ENCODE data around the gene ATG10.
"Not testable (repeated sequence)": the region's sequence is repeated elsewhere in the genome, so short reads cannot be mapped to it uniquely, and the experiment has no call there.

The ATG10 gene

DNA sequence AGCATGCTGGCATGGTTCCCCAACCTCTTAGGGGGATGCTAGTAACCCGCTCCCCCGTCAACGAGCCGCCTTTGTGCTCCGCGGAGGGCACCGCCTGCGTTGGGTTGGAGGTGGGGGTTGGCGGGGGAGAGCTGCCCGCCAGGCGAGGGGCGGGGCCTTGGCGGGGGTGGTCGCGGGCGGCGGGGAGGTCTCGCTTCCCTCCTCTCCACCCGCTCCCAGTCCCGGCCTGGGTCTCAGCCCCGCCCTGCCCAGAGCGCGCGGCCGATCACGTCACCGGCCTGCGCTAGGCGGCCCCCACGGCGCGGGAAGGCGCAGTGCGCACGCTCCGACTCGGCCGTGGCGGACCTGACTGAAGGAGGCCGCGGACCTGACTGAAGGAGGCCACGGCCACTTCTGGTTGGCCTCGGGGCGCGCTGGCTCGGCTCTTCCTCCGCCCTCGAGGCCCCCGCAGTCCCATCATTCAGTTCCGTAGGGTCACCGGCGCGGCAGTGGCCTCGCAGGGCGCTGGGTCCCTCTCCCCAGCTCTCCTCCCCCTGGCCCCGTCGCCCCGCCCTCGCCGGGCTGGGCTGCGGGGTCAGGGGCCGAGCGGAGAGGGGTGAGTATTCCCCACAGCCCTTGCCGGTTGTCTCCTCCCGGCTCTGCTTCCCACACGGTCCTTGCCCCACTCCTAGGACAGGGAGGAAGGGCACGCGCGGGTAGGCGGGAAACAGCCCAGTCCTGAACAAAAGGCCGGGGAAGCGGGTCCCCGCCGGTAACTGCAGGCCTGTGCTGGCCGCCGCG, at the start of gene ATG10:
Gene ATG10, plus strand, starts transcription at position 312 of the 780 bp plus-strand sequence. CDS start 15,548 bp downstream, outside the sequence.
- in situ Hi-C loops (cut with MboI; ENCODE audit: low sequenced_read_pairs), result no loop called here

DNA sequence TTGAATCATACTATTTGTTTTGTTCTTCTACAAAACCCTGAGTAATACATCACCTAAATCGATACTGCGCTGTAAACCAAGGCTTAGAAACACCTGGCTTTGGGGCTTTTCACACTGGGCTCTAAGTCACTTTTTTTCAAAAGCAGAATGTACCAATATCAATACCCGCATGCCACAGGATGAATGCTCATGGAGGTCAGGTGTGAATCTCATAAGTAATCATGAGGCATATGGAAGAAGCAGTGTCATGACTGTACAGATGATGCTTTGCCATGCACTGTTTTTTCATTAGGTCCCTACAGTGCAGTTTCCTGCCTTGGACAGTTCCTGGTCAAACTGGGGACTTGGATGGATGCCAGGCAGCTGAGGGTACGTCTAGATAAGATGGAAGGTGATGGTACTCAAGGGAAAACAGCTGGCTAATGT, 49.0 kb upstream of the ATG10 start:
- in situ Hi-C loops (cut with MboI; ENCODE audit: low sequenced_read_pairs), result no loop called here

DNA sequence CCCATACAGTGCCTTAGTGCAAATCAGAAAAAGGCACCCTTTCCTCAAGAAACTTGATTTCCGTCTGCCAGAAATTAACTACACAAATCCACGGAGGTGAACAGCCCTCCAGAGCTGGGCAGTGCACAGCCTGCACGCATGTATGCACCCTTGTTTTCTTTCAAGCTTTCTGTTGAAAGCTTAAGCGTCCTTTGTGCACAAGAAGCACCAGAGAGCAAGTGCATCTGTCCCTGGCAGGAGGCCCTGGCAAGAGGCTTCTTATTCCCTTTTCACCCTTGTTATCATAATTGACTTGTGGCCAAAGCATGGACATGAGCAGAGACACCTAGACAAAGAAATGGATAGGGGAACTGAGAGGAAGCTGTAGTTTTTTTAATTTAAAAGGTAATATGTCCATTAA, 47.4 kb upstream of the ATG10 start:
- in situ Hi-C loops (cut with MboI; ENCODE audit: low sequenced_read_pairs), result no loop called here

DNA sequence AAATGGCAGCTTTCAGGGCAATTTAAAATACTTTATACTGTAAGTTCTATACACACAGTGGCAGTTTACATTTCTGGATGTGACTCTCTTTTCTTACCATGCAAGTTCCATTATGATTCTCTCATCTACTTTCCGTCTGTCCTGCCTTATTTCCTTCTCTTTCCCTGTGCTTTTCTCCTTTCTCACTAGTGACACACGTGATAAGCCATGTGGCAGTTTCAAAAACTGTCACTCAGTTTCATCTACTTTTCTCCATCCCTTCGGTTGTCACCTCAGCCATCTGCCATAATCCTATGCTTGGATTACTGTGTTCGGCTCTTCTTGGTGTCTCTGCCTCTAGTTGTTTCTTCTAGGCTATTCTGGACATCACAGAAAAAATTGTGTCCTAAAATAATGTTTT, 46.8 kb upstream of the ATG10 start:
- in situ Hi-C loops (cut with MboI; ENCODE audit: low sequenced_read_pairs), result no loop called here

DNA sequence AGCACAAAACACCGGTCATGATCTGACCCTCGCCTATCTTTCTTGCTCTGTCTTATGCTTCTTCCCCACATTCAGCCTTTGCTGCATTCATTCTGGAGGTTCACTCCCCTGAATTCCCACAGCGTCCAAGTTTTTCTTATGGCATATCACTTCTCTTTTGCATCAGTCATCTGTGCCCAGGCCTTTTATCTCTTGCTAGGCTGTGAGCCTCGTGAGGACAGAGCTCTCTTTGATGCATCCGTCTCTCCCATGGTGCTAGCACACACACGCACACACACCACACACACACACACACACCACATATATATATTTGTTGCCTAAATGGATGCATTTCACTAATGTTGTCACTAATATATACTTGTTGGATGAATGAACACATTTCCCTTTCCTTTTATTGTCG, 45.8 kb upstream of the ATG10 start:
- in situ Hi-C loops (cut with MboI; ENCODE audit: low sequenced_read_pairs), result no loop called here

DNA sequence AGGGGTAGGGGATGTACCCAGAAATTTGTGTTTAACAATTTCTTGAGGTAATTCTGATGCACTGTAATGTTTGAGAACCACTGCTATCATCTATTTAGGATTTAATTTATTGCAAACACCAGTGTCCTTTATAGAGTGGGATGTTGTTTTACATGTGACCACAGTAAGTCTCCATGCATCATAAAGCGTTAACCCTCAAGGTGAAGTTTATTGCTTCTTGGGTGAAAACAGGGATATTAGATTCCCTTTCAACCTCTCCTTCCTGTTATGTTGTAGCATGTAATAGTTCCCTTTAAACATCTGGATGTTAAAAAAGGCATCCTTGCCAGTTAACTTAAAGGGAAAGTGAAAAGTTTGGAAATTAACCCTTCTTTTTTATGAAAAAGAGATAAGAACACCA, 35.8 kb upstream of the ATG10 start:
- in situ Hi-C loops (cut with MboI; ENCODE audit: low sequenced_read_pairs), result no loop called here

DNA sequence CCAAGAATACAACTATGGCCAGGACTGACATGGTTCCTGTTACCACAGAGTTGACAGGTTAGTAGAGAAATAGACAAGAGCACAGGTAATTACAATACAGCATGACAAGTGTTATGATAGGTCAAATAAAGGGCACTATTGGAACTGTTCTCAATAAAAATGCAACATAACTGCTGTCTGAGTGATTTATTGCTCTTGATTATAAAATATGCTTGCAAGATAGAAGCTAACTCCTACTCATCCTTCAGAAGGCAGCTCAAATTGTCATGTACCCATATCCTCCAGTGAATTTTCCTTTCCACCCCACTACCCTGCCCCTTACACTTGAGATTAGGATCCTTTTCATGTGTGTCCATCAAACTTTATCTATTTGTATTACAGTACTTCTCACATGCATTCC, 35.1 kb upstream of the ATG10 start:
- in situ Hi-C loops (cut with MboI; ENCODE audit: low sequenced_read_pairs), result no loop called here

DNA sequence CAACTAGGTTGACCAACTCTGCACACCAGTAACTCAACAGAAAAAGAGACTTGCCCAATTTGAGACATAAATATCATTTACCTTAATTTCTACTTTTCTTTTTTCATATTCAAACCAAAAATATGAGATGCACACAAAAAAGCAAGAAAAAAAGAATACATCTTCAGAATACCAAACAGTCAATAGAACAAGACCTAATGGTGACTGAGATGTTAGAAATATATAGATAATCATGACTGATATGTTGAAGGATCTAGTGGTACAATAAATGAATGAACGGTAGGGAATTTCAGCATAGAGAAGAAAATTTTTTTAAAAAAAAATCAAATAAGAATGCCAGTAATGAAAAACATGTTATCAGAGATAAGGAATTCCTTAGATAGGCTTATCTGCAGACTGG, 29.1 kb upstream of the ATG10 start:
- in situ Hi-C loops (cut with MboI; ENCODE audit: low sequenced_read_pairs), result no loop called here

DNA sequence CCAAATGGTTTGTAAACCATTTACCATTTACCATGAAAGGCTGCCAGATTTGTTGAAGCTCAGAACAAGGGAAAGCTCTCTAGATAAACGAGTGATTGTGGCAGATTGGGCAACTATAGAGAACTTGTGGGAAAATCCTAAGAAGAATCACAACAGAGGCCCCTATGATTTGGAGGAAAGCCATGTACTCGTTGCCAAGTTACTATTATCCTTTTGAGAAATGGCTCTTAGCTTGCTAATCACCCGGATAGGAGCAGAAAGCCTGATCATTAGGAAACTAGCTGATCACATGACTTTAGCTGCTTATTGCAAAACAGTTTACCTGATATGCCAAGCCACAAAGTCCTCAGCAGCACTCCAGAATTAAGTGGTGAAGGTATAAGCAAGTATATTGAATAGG, 23.5 kb upstream of the ATG10 start:
- in situ Hi-C loops (cut with MboI; ENCODE audit: low sequenced_read_pairs), result no loop called here

DNA sequence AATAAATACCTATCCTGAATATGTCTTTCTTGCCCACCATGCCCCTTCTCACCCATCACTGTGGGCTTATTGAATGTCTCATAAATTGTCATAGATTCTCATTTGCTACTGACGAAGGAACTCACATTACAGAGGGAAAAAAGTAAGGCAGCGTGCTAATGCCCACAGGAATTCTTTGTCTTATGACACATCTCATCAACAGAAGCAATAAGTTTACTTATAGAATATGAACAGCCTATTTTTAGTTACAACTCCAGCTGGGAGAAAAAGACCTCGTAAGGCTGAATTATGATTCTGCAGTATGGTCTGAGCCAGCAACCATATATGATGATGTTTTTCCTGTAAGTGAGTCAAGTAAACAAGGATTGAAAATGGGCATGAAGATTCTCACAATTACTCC, 22.4 kb upstream of the ATG10 start:
- in situ Hi-C loops (cut with MboI; ENCODE audit: low sequenced_read_pairs), result no loop called here

DNA sequence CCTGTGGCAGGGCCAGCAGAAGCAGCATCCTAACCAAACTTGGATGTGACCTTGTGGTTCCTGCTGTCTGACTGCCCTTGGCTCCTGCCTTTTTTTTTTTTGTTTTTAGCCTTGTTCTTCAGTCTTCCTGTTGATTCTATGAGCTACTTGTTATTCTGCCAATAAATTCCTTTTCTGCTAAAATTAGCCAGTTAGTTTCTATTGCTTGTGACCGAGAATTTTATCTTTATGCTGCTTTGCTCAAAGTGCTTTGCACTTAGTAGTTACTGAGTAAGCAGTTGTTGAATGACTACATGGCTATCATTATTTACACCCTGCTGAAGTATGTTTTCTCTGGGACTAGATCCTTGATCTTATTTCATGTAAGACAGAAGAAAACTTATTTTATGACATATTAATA, 20.8 kb upstream of the ATG10 start:
- in situ Hi-C loops (cut with MboI; ENCODE audit: low sequenced_read_pairs), result no loop called here

DNA sequence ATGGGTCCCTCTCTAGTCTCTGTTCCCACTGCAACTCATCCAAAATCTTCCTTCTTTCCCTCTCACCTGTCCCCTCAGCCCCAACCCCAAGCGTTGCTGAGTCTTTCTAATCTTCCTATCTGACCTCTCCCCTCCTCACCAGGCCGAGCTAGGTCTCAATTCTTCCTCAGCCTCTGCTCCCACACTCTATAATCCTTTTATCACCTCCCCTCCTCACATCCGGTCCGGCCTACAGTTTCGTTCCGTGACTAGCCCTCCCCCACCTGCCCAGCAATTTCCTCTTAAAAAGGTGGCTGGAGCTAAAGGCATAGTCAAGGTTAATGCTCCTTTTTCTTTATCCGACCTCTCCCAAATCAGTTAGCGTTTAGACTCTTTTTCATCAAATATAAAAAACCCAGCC, 17.0 kb upstream of the ATG10 start:
- in situ Hi-C loops (cut with MboI; ENCODE audit: low sequenced_read_pairs), result not testable (repeated sequence)

DNA sequence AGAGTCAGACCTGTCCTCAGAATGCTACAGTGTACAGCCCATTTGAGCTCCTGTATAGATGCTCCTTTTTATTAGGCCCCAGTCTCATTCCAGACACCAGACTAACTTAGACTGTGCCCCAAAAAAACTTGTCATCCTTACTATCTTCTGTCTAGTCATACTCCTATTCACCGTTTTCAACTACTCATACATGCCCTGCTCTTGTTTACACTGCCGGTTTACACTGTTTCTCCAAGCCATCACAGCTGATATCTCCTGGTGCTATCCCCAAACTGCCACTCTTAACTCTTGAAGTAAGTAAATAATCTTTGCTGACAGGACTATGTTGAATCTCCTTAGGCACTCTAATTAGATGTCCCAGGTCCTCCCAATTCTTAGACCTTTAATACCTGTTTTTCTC, 13.7 kb upstream of the ATG10 start:
- in situ Hi-C loops (cut with MboI; ENCODE audit: low sequenced_read_pairs), result not testable (repeated sequence)

DNA sequence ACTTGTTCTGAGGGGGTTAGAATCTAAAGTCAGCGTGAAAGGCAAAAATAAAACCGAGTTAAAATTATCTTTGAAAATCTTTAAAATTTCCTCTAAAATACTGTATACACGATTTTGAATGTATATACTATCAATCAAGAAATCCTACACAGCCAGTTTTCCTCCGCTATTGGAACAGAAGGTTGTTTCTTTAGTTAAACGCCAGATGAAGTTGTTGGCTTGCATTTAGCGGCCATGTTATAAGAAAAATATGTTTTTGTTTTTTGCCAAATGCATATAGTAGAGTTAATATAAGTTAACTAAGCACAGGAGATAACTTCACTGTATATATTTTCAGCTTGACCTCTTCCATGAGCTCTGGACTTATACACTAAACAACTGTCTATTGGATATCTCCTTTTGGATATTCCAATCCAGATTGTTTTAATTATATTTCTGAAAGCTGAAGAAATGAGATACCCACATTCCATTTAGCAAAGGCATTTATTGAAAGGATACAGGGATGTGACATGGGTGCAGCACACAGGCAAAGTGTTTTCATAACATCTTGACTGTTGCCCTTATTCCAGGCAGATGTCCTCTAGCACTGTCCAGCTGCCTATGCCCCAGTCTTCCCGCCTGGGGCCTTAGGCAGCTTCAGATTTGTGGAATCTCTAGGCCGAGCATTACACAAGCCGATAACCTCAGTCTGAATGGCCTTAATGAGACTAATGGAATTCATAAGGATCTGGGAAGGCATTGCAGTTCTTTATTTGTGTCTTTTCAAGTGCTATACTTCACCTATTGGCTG, 10.0 kb upstream of the ATG10 start:
- in situ Hi-C loops (cut with MboI; ENCODE audit: low sequenced_read_pairs), result no loop called here

DNA sequence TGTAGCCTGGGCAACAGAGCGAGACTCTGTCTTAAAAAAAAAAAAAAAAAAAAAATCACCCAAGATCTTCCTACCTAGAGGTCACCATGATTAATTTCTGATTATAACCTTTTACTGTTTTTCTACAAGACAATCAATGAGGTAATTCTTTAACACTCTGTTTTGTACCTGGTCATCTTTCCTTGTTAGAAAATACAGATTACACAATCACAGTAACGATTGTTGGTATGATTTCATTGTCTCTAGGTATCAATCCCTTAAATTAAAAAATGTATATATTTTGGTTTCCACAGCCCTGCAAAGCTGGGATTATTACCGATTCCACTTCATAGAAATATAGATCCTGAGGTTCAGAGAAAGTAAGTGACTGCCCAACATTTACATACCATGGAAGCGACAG, 8.3 kb upstream of the ATG10 start:
- in situ Hi-C loops (cut with MboI; ENCODE audit: low sequenced_read_pairs), result no loop called here

DNA sequence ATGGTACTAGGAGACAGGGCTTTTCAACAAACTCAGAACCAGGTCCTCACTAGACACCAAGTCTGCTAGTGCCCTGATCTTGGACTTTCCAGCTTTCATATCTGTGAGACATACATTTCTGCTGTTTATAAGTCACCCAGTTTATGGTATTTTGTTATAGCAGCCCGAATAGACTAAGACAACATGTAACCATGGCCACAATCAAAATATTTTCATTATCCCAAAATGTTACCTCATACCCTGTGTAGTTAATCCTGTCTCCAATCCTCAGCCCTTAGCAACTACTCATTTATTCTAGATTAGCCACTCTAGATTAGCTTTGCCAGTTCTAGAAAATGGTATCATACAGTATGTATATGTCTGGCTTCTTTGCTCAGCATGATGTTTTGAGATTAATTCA, 6.3 kb upstream of the ATG10 start:
- in situ Hi-C loops (cut with MboI; ENCODE audit: low sequenced_read_pairs), result no loop called here

DNA sequence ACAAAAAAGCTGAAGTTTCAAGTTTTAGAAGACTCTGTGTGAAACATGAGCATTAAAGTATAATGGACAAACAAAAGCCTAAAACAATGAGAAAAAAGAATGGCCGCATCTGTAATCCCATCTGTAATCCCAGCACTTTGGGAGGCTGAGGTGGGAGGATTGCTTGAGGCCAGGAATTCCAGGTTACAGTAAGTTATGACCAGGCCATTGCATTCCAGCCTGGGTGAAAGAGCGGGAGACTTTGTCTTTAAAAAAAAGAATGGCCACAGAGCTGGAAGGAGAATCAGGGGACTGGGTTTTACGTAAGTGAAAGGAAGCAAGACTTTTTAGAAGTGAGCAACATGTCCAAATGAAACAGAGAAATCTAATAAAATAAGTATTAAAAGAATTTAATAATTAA, 2.6 kb upstream of the ATG10 start:
- in situ Hi-C loops (cut with MboI; ENCODE audit: low sequenced_read_pairs), result no loop called here

DNA sequence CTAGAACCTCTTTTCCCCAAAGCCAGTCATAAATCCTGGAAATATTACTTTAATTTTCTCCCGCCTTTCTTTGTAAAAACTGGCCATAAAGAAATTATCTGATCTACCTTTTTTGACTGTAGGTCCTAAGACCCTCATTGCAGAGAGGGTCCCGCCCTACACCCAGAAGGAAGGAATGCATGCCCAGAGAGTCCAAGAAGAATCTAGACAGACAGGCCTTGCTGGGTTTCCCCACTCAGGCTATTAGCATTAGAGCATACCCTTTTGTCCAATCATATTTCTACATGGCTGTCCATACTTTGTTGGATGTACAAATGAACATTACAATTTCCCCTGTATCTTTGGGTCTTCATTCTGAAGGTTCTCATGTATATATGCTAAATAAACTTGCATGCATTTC, 1.9 kb upstream of the ATG10 start:
- in situ Hi-C loops (cut with MboI; ENCODE audit: low sequenced_read_pairs), result no loop called here

DNA sequence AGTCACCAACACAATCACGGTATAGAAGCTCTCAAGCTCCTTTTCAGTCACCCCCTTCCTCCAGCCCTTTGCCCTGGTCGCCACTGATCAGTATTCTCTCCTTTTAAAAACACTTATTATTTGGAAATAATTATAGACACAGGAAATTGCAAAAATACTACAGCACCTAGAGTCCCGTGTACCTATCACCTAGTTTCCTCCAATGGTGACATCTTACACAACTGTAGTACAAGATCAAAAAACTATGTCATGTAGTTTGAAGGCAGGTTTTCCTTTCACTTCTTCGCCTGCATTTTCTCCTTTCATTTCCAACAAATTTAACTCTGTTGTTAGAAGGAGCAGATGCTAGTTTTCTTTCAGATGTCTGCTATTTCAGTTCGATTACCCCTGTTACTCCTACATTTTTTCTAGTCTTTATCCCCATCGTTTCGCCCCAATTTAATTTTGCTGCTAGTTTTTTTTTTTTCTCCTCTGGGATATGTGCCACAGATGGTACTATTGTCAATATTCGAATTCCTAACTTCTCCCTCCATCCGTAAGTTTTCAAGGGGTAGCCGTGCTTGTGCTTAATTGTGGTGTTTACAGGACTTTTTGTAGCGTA, 612 bp upstream of the ATG10 start:
- in situ Hi-C loops (cut with MboI; ENCODE audit: low sequenced_read_pairs), result no loop called here

DNA sequence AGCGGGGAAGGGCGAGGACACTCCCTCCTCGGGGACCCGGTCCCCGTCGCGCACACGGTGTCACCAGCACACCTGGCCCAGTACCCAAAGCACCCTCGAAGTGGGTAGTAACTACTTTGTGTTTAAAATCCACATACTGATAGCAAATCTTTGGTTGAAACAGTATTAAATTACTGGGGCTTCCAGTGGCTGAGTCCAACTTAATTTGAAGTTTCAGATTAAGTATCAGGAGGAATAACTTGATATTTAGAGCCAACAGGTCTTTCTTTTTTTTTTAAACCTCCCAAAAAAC, 615 bp downstream of the ATG10 start:
- in situ Hi-C loops (cut with MboI; ENCODE audit: low sequenced_read_pairs), result no loop called here

DNA sequence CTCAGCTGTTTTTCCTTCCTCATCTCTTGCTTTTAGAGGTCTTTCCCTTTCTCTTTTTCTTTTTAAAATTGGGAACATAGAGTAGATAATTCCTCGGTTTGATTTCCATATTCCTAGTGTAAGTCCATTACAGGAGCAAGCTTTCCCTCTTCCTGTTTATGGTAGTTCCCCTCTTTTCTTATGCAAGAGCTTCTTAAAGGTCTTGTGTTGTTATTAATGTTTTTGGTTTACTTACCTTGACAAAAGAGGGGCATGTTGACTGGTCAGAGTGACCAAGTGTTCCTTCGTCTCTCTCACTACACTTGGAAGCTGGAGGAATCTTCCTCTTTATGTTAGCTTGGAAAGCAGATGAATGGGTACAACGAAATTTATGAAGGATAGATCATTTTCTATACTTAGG, 8.3 kb downstream of the ATG10 start:
- in situ Hi-C loops (cut with MboI; ENCODE audit: low sequenced_read_pairs), result no loop called here

DNA sequence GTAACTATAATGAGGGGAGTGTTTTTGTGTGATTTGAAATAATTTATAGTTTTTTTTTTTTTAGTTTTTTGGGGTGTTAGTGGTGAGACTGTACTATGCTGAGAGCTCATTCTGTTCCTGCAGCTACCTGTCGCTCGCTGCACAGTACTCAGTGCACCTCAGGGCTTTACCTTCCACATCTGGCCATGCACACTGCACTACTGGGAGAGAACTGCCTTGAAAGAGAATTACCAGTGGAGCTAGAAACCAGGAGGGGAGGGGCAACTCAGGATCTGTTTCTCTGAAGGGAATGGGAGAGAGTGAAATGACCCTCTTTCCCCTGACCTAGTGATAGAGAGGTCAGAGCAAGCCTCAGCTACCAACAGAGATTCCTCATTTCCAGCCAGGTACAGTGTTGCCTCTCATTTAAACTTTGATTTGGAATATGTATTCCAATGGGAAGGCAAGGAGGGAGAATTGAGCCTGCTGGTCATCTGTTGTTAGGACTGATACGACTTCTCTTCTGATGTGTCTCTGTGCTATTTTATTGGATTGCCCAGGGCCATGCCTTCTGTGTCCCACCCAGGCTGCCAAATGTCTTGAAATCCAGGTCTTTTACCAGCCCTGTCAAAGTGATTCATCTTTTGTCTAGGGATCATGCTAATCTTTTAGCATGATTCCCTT, 8.9 kb downstream of the ATG10 start:
- in situ Hi-C loops (cut with MboI; ENCODE audit: low sequenced_read_pairs), result no loop called here
